ENCODE data around the gene RSL1D1. TPM values are rescaled to one million over a fixed set of nuclear protein-coding genes. Genes with fewer than 3 reads are reported as not detected.

The RSL1D1 gene
- total and polyA plus RNA-seq, 2 of the 8 experiments (the other 6 are each of a cell fraction or from before 2014, with no cell fraction given): 41.3 to 292 TPM

- TF ChIP-seq SAP30 (IDR thresholded peaks at IDR 0.05; ENCODE audit: insufficient read depth, insufficient replicate concordance, low read length) (no peak), SP2 (IDR thresholded peaks at IDR 0.05; ENCODE audit: low read length) (peak; percentile 10; the same call in 1 of the 2 replicates), POLR2AphosphoS5 (IDR thresholded peaks at IDR 0.05; ENCODE audit: low read depth, low read length) (peak; percentile 80), TAF7 (optimal IDR thresholded peaks at IDR 0.05; ENCODE audit: borderline replicate concordance, low read depth, low read length) (peak; percentile 76), SP1 (IDR thresholded peaks at IDR 0.05; ENCODE audit: low read depth, low read length) (0 out of 2 replicates have a peak, but pooled peaks have one; percentile 63), USF2 (IDR thresholded peaks at IDR 0.05; ENCODE audit: low read length) (no peak), EGR1 (IDR thresholded peaks at IDR 0.05; ENCODE audit: borderline replicate concordance, low read depth, low read length) (no peak; the same call in 1 of the 2 replicates), BRCA1 (IDR thresholded peaks at IDR 0.05; ENCODE audit: low read depth, low read length) (no peak), SP4 (IDR thresholded peaks at IDR 0.05; ENCODE audit: low read length) (no peak; the same call in 1 of the 2 replicates), E2F6 (IDR thresholded peaks at IDR 0.05) (peak; percentile 73), CREB1 (IDR thresholded peaks at IDR 0.05) (peak; percentile 85), GABPA (IDR thresholded peaks at IDR 0.05; ENCODE audit: borderline replicate concordance, insufficient read depth, low read length) (no peak), CHD1 (IDR thresholded peaks at IDR 0.05; ENCODE audit: low read depth, low read length) (no peak), ATF3 (IDR thresholded peaks at IDR 0.05; ENCODE audit: insufficient read depth, low read depth, low read length) (no peak), BACH1 (IDR thresholded peaks at IDR 0.05; ENCODE audit: low read length) (no peak), RXRA (IDR thresholded peaks at IDR 0.05; ENCODE audit: insufficient read depth, low read depth, low read length) (no peak), HDAC2 (IDR thresholded peaks at IDR 0.05; ENCODE audit: borderline replicate concordance in 1 of 2, low read depth in 2 of 2, low read length in 2 of 2) (no peak), CBX5 (IDR thresholded peaks at IDR 0.05; ENCODE audit: low read depth, low read length) (no peak), PHF8 (conservative IDR thresholded peaks at IDR 0.05; ENCODE audit: low read depth, low read length) (peak; percentile 80), HDAC6 (IDR thresholded peaks at IDR 0.05; ENCODE audit: low read depth, low read length) (no peak), RBBP5 (IDR thresholded peaks at IDR 0.05; ENCODE audit: borderline replicate concordance, low read depth, low read length) (no peak; the same call in 1 of the 2 replicates)
Measured at GRCh38 chr16:11797166-11797956, 54.0 kb downstream of the RSL1D1 start, which contains the start of gene ZC3H7A (continued).

Measured in H1 (cell line).